Calu3 (cell line): Measurements from ENCODE around the gene CCDC178. TPM values are rescaled to one million over a fixed set of nuclear protein-coding genes. Genes with fewer than 3 reads are reported as not detected.
"Not testable (repeated sequence)": the region's sequence is repeated elsewhere in the genome, so short reads cannot be mapped to it uniquely, and the experiment has no call there.

ENCODE experiments used
- BruUV-seq: library from RNA; stranded (reverse); fragments of 400-500 nt; replicated peaks from 2 replicates; lab custom pipeline; 2021; lab: Mats Ljungman, UMichigan
- CTCF ChIA-PET: fragments of 300-600 bp; sonication (Branson Sonifier 250); formaldehyde crosslinking; loops from one replicate; lab custom pipeline; 2022; ENCODE audit warnings: antibody characterized with exemption; lab: Charles Lee
- DNase-seq: peaks from one replicate; pipeline ENCODE4 v3.0.0; 2022
- H3K27ac Mint-ChIP-seq: one replicate; pipeline ENCODE4 v1.8.0; 2022; ENCODE audit warnings: mixed read lengths; ENCODE audit not compliant: unreplicated experiment
- H3K27me3 Mint-ChIP-seq: one replicate; pipeline ENCODE4 v1.8.0; 2022; ENCODE audit warnings: mixed read lengths; ENCODE audit not compliant: unreplicated experiment
- H3K36me3 Mint-ChIP-seq: one replicate; pipeline ENCODE4 v1.8.0; 2022; ENCODE audit warnings: mild to moderate bottlenecking, moderate library complexity, mixed read lengths; ENCODE audit not compliant: insufficient read depth, unreplicated experiment
- H3K4me1 Mint-ChIP-seq: one replicate; pipeline ENCODE4 v1.8.0; 2022; ENCODE audit warnings: mild to moderate bottlenecking, low read depth, mixed read lengths; ENCODE audit not compliant: unreplicated experiment
- H3K4me3 Mint-ChIP-seq: one replicate; pipeline ENCODE4 v1.8.0; 2022; ENCODE audit warnings: mild to moderate bottlenecking, low read depth, moderate library complexity, mixed read lengths; ENCODE audit not compliant: unreplicated experiment
- H3K9me3 Mint-ChIP-seq: one replicate; pipeline ENCODE4 v1.8.0; 2022; ENCODE audit warnings: low read depth, mixed read lengths; ENCODE audit not compliant: unreplicated experiment
- intact Hi-C: fragments of 100-400 bp; cut with micrococcal nuclease; formaldehyde crosslinking; loops from one replicate; pipeline ENCODE4 v1.10.0; 2022; ENCODE audit not compliant: unreplicated experiment
- total RNA-seq: library from RNA; stranded (reverse); gene quantifications from 2 replicates; pipeline ENCODE4 v1.2.3, GENCODE V29; 2022
- TF ChIP-seq, protein P1 (sequence below): fragments of 200-600 bp; IDR thresholded peaks from one replicate; pipeline ENCODE4 v1.8.0; 2022; ENCODE audit warnings: antibody characterized with exemption; ENCODE audit not compliant: unreplicated experiment

CCDC178 gene
- total RNA-seq, 1 experiment from 2014 or later: not detected

DNA sequence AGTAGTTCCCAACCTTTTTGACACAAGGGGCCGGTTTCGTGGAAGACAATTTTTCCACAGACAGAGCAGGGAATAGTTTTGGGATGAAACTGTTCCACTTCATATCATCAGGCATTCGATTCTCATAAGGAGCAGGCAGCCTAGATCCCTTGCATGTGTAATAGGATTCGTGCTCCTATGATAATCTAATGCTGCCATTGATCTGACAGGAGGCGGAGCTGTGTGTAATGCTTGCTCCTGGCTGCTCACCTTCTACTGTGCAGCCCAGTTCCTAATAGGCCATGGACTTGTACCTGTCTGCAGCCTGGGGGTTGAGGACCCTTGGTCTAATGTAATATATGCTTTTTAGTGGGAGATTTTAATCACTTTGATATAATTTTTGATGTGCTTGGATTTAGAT is 479.0 kb downstream of the CCDC178 start:
- Mint-ChIP-seq H3K4me1 (no peaks in the 10 kb centered on the region), H3K27ac (no peak overlapping the region), H3K27me3 (no peaks in the 10 kb centered on the region), H3K9me3 (no peaks in the 10 kb centered on the region), H3K4me3 (no peak overlapping the region), H3K36me3 (no peaks in the 10 kb centered on the region)
- TF ChIP-seq, protein P1, sequence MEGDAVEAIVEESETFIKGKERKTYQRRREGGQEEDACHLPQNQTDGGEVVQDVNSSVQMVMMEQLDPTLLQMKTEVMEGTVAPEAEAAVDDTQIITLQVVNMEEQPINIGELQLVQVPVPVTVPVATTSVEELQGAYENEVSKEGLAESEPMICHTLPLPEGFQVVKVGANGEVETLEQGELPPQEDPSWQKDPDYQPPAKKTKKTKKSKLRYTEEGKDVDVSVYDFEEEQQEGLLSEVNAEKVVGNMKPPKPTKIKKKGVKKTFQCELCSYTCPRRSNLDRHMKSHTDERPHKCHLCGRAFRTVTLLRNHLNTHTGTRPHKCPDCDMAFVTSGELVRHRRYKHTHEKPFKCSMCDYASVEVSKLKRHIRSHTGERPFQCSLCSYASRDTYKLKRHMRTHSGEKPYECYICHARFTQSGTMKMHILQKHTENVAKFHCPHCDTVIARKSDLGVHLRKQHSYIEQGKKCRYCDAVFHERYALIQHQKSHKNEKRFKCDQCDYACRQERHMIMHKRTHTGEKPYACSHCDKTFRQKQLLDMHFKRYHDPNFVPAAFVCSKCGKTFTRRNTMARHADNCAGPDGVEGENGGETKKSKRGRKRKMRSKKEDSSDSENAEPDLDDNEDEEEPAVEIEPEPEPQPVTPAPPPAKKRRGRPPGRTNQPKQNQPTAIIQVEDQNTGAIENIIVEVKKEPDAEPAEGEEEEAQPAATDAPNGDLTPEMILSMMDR: no peak
- no TSS peak for BruUV-seq
- CTCF ChIA-PET: no interaction called here
- no peak for DNase-seq
- intact Hi-C loops: no loop called here

DNA sequence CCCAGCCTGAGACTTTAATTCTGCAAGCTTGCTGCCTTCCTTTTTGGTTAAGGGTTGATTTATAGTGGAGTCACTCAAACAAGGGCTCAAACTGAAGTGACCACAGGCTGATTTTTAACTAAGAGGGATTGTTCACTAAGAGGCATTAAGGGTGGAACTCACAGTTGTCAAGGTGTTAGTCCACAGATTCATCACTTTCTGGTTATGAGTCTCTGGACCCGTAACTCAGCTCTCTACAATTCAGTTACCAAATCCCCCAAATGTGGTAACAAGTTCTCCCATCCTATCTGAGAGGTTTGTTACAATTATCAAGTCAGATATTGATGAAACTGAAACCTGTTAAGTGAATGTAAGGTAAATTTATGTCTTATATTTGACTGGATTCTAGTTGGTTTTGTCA is 481.8 kb downstream of the CCDC178 start:
- intact Hi-C loops: no loop called here
- no peaks in the 10 kb centered on the region for H3K4me1 Mint-ChIP-seq
- no peak overlapping the region for H3K4me3 Mint-ChIP-seq
- H3K27me3 Mint-ChIP-seq: peaks cover 8% of the 10 kb centered on the region
- H3K27ac Mint-ChIP-seq: no peak overlapping the region
- no peaks in the 10 kb centered on the region for H3K9me3 Mint-ChIP-seq
- DNase-seq: no peak
- TF ChIP-seq, protein P1: no peak
- no TSS peak for BruUV-seq
- CTCF ChIA-PET: no interaction called here
- no peaks in the 10 kb centered on the region for H3K36me3 Mint-ChIP-seq

DNA sequence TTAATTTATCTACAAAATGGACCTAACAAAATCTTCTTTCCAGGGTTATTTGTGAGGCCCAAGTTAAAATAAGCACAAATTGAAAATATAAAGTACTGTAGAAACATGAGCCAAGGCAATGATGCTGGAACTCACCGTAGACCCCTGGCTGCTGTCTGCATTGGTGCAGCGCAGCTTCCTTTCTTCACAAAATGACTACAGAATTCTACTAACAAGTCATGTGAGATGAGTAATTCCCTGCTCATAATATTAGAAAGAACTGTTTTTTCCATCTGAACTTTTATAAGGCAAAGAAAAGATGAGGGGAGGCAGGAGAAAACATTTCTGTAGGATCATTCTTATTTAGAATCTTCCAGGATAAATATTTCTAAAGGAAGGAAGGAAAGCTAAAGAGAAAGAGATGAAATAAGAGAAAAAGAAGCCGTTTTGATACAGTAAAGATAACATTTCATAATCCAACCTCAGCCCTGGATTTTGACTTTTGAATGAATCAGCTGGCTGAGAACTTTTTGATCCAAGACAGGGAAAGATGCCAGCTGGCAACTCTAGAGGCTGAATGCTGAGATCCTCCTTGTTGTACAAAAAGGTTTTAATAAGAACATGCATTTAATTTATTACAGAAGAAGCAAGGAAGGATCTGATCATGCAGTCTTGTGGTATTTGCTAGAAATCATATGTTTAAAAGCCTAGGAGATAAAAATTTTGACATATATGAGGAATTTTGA is 483.8 kb downstream of the CCDC178 start:
- no peak overlapping the region for H3K27ac Mint-ChIP-seq
- H3K4me1 Mint-ChIP-seq: no peaks in the 10 kb centered on the region
- TF ChIP-seq, protein P1: no peak
- H3K9me3 Mint-ChIP-seq: peaks cover 5% of the 10 kb centered on the region
- no peak overlapping the region for H3K4me3 Mint-ChIP-seq
- peaks cover 8% of the 10 kb centered on the region for H3K27me3 Mint-ChIP-seq
- DNase-seq: no peak
- intact Hi-C loops: no loop called here
- H3K36me3 Mint-ChIP-seq: no peaks in the 10 kb centered on the region
- CTCF ChIA-PET: no interaction called here
- BruUV-seq: no TSS peak

DNA sequence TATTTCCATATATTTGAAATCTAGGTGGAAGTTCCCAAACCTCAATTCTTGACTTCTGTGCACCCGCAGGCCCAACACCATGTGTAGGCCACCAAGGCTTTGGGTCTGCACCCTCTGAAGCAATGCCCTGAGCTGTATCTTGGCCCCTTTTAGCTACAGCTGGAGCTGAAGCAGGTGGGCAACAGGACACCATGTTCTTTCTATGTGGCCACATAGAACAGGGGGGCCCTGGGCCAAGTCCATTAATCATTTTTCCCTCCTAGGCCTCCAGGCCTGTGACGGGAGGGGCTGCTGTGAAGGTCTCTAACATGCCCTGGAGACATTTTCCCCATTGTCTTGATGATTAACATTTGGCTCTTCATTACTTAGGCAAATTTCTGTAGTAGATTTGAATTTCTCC is 488.2 kb downstream of the CCDC178 start:
- DNase-seq, BruUV-seq, H3K9me3 Mint-ChIP-seq, CTCF ChIA-PET, intact Hi-C loops, H3K4me1 Mint-ChIP-seq, H3K4me3 Mint-ChIP-seq, H3K36me3 Mint-ChIP-seq, H3K27ac Mint-ChIP-seq, H3K27me3 Mint-ChIP-seq: not testable (repeated sequence)

DNA sequence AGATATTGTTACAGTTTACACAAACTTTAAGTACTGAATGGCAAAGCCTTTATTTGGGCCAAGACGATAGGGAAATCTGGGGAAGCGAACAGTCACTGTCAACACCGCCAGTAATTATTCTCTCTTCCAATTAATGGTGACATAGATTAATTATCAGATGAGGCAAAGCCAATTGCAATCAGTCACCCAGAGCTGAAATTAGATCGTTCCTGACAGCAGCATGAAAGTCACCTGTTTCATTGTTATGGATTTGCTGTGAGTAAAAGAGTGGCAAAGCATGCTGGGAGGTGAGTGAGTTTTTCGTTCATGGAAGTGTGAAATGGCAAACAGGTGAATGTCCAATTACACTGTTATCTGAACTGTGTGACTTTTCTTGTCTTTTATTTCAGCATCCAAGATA is 502.9 kb downstream of the CCDC178 start:
- CTCF ChIA-PET: interaction anchor here (0.7 kb wide), 1 partner anchor 148 kb away, joined by 11 read pairs; no protein-coding TSS in a partner anchor
- DNase-seq: no peak
- BruUV-seq: no TSS peak
- Mint-ChIP-seq H3K27ac (no peak overlapping the region), H3K4me3 (no peak overlapping the region), H3K27me3 (no peaks in the 10 kb centered on the region), H3K9me3 (no peaks in the 10 kb centered on the region), H3K36me3 (no peaks in the 10 kb centered on the region), H3K4me1 (no peaks in the 10 kb centered on the region)
- TF ChIP-seq, protein P1: no peak
- intact Hi-C loops: no loop called here
